WERI-Rb-1 (cell line): ENCODE measurements around the gene SP3.

Experiments
- DNase-seq: peaks from one replicate; pipeline ENCODE4 v3.0.0-alpha.2; 2020
- H3K27ac ChIP-seq: fragments of 250-450 bp; sonication (Bioruptor Pico); 2 replicates; pipeline ENCODE4 v1.5.1; 2020; ENCODE audit warnings: mild to moderate bottlenecking, moderate library complexity
- H3K27me3 ChIP-seq: fragments of 250-450 bp; sonication (Bioruptor Pico); 2 replicates; pipeline ENCODE4 v1.5.1; 2021; ENCODE audit warnings: mild to moderate bottlenecking, low read depth, moderate library complexity; ENCODE audit not compliant: insufficient read depth, severe bottlenecking
- H3K36me3 ChIP-seq: fragments of 250-450 bp; sonication (Bioruptor Pico); 2 replicates; pipeline ENCODE4 v1.5.1; 2020; ENCODE audit warnings: mild to moderate bottlenecking, moderate library complexity
- H3K4me3 ChIP-seq: 2 replicates; pipeline ENCODE4 v1.5.1; 2011; ENCODE audit warnings: low read depth, mild to moderate bottlenecking, control low read depth, low read length
- H3K9me3 ChIP-seq: fragments of 250-450 bp; sonication (Bioruptor Pico); 2 replicates; pipeline ENCODE4 v1.5.1; 2021; ENCODE audit warnings: mild to moderate bottlenecking, moderate library complexity; ENCODE audit not compliant: severe bottlenecking
- CTCF ChIP-seq: IDR thresholded peaks from 2 replicates; pipeline ENCODE4 v1.5.1; 2011; ENCODE audit warnings: low read depth, mild to moderate bottlenecking, control low read depth, inconsistent platforms, low read length

Gene SP3

GRCh38 chr2:173860566-173860965 is 104.6 kb downstream of the SP3 start:
- no peak for DNase-seq
- TF ChIP-seq CTCF: no peak
- Histone ChIP-seq H3K4me3 (no peak overlapping the region), H3K27ac (no peak overlapping the region), H3K27me3 (no peaks in the 10 kb centered on the region), H3K36me3 (no peaks in the 10 kb centered on the region), H3K9me3 (no peaks in the 10 kb centered on the region)

GRCh38 chr2:173860082-173860481 is 105.1 kb downstream of the SP3 start:
- Histone ChIP-seq H3K36me3 (no peaks in the 10 kb centered on the region), H3K27me3 (no peaks in the 10 kb centered on the region), H3K4me3 (no peak overlapping the region), H3K27ac (no peak overlapping the region), H3K9me3 (no peaks in the 10 kb centered on the region)
- no peak for TF ChIP-seq CTCF
- DNase-seq: no peak

DNA sequence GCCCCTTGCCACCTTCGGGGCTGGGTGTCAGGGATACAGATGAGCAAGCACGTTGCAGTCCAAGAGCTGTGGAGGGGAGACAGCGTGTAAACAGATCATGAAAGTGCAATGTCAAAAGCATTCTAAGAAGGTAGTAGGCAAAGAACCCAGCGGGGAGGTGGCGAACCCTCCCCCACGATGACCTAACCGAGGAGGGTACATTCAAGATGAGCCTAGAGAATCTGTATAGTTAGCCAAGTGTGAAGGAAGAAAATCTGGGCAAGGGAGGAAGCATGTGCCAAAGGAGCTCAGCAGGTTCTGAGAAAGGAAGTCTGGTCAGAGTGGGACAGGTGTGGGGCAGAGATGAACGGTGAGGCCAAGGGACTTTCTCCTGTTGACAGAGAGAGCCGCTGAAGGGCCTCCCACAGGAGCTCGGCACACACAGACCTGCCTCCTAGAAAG is 106.9 kb downstream of the SP3 start:
- H3K9me3 ChIP-seq: no peaks in the 10 kb centered on the region
- no peaks in the 10 kb centered on the region for H3K27me3 ChIP-seq
- H3K36me3 ChIP-seq: no peaks in the 10 kb centered on the region
- TF ChIP-seq CTCF: no peak
- no peak overlapping the region for H3K27ac ChIP-seq
- H3K4me3 ChIP-seq: no peak overlapping the region
- no peak for DNase-seq
